Gastrocnemius medialis (tissue), 4 donors: ENCODE results near the gene LIME1. TPM values are rescaled to one million over a fixed set of nuclear protein-coding genes. Genes with fewer than 3 reads are reported as not detected.

Experiments used
- ATAC-seq, 2 donors: fragments of 150-250 bp; one replicate each; pipeline ENCODE4 v1.9.1; 2016
- DNase-seq, 2 donors: peaks; one replicate each; pipeline ENCODE4 v3.0.0-alpha.2; 2019
- H3K27ac ChIP-seq, 4 donors: fragments of 200-600 bp; sonication (generic); 1 replicate in 1 of 4; 2 replicates in 3 of 4; pipeline ENCODE4 v1.5.1; 2016 to 2018; ENCODE audit warnings: mild to moderate bottlenecking in 2 of 4, moderate library complexity in 1 of 4
- H3K27me3 ChIP-seq, 3 donors: fragments of 200-600 bp; sonication (generic) in 2 of 3; 1 replicate in 1 of 3; 2 replicates in 2 of 3; pipeline versions ENCODE4 v1.5.1 to v1.6.0; 2016 to 2019; ENCODE audit warnings: mild to moderate bottlenecking in 1 of 3, moderate library complexity in 1 of 3
- H3K36me3 ChIP-seq, 2 donors: fragments of 200-600 bp; sonication (generic) in 1 of 2; one replicate each; pipeline ENCODE4 v1.5.1; 2017 to 2018
- H3K4me1 ChIP-seq, 2 donors: fragments of 200-600 bp; sonication (generic) in 1 of 2; one replicate each; pipeline ENCODE4 v1.5.1; 2016 to 2017; ENCODE audit warnings: mild to moderate bottlenecking in 2 of 2
- H3K4me3 ChIP-seq, 4 donors: fragments of 200-600 bp; sonication (generic) in 3 of 4; 1 replicate in 1 of 4; 2 replicates in 3 of 4; pipeline ENCODE4 v1.5.1; 2016 to 2019; ENCODE audit warnings: mild to moderate bottlenecking in 2 of 4
- H3K9me3 ChIP-seq, 3 donors: fragments of 200-600 bp; sonication (generic) in 2 of 3; 1 replicate in 1 of 3; 2 replicates in 2 of 3; pipeline ENCODE4 v1.5.1; 2016 to 2019
- POLR2A ChIP-seq, 2 donors: fragments of 450-650 bp; IDR thresholded peaks; one replicate each; pipeline ENCODE4 v1.6.1; 2017; ENCODE audit warnings: antibody characterized with exemption in 2 of 2, mild to moderate bottlenecking in 2 of 2, moderate library complexity in 2 of 2
- in situ Hi-C, 4 donors: fragments of 200-750 bp; cut with MboI; loops; one replicate each; pipeline versions ENCODE4 v1.15.0 to v1.8.0; 2017; ENCODE audit warnings: low sequenced_read_pairs in 4 of 4
- intact Hi-C: fragments of 100-400 bp; cut with DNase I; formaldehyde crosslinking; loops from one replicate; pipeline ENCODE4 v1.15.1; 2023; ENCODE audit warnings: low total_unique reads
- total RNA-seq, 4 donors: library from RNA; depleted of rRNA; stranded (reverse); fragments of >200 nt; gene quantifications; one replicate each; pipeline versions ENCODE4 v1.1.0 to v1.2.3, GENCODE V29; 2016
- TF ChIP-seq, protein P1 (sequence below), 5 experiments: fragments of 450-650 bp in 3 of 5; fragments of 200-600 bp in 2 of 5; sonication (generic) in 2 of 5; IDR thresholded peaks in 4 of 5; conservative IDR thresholded peaks in 1 of 5; 1 replicate in 4 of 5; 2 replicates in 1 of 5; pipeline ENCODE4 v1.5.1; 2016 to 2019; ENCODE audit warnings: antibody characterized with exemption in 5 of 5, mild to moderate bottlenecking in 3 of 5, moderate library complexity in 3 of 5

Gene LIME1
- total RNA-seq, 4 donors from 2014 or later = 2.0 to 6.3 (median 4.1) TPM

DNA sequence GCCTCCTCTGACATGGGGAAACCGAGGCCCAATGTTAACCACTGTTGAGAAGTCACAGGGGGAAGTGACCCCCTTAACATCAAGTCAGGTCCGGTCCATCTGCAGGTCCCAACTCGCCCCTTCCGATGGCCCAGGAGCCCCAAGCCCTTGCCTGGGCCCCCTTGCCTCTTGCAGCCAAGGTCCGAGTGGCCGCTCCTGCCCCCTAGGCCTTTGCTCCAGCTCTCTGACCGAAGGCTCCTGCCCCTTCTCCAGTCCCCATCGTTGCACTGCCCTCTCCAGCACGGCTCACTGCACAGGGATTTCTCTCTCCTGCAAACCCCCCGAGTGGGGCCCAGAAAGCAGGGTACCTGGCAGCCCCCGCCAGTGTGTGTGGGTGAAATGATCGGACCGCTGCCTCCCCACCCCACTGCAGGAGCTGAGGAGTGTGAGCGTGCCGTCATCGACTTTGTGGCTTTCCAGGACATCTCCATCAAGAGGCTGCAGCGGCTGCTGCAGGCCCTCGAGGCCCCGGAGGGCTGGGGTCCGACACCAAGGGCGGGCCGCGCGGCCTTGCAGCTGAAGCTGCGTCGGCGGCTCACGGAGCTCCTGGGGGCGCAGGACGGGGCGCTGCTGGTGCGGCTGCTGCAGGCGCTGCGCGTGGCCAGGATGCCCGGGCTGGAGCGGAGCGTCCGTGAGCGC lies 38.5 kb upstream of the LIME1 start:
- Histone ChIP-seq H3K9me3 (no peaks in the 10 kb centered on the region), H3K4me1 (peaks cover 30 to 32% of the 10 kb centered on the region in 2 donors), H3K4me3 (no peak overlapping the region), H3K27me3 (no peaks in the 10 kb centered on the region), H3K36me3 (peaks cover 0 to 7% of the 10 kb centered on the region in 2 donors), H3K27ac (peak overlapping the region in 1 of 4 donors; percentile 76)
- TF ChIP-seq, protein P1, sequence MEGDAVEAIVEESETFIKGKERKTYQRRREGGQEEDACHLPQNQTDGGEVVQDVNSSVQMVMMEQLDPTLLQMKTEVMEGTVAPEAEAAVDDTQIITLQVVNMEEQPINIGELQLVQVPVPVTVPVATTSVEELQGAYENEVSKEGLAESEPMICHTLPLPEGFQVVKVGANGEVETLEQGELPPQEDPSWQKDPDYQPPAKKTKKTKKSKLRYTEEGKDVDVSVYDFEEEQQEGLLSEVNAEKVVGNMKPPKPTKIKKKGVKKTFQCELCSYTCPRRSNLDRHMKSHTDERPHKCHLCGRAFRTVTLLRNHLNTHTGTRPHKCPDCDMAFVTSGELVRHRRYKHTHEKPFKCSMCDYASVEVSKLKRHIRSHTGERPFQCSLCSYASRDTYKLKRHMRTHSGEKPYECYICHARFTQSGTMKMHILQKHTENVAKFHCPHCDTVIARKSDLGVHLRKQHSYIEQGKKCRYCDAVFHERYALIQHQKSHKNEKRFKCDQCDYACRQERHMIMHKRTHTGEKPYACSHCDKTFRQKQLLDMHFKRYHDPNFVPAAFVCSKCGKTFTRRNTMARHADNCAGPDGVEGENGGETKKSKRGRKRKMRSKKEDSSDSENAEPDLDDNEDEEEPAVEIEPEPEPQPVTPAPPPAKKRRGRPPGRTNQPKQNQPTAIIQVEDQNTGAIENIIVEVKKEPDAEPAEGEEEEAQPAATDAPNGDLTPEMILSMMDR (IDR thresholded peaks at IDR 0.05 in 4 of 5, conservative IDR thresholded peaks at IDR 0.05 in 1 of 5) = no peak
- no peak for TF ChIP-seq POLR2A (IDR thresholded peaks at IDR 0.05)
- ATAC-seq = no peak
- in situ Hi-C loops (no loop called here), intact Hi-C loops (no loop called here)
- DNase-seq = peak in 1 of 2 donors; percentile 11

DNA sequence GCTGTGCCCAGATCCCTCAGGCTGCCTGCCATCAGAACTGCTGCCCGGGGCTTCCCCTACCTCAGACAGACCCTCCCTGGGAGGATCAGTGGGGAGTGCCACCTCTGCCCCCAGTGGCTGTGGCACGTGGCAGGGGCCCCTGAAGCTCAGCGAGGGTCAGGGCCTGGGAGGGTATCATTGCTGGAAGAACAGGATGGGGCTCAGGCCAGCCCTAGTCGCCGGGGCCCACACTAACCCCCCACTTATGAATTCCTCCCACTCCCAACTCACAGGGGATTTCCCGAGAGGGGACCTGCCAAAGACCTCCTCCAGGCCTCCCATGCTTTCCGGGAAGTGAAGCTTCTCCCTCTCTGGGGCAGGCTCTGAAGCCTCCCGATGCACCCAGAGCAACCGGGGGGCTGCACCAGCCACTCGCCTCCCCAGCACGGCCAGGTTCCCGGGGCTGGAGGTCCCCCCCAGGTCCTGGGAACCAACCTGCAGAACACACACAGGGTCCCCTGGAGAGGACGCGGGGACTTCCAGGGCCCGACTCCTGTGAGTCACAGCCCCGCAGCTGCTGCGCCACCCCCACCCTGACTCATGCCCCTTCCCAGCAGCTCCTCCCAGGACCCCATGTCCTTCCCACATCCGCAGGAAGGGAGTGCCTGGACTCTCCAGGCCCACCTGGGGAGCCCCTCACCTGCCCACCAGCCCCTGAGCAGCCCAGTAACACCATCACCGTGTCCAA lies 37.6 kb upstream of the LIME1 start:
- Histone ChIP-seq H3K4me1 (peaks cover 30 to 32% of the 10 kb centered on the region in 2 donors), H3K27me3 (no peaks in the 10 kb centered on the region), H3K9me3 (no peaks in the 10 kb centered on the region), H3K4me3 (peak overlapping the region in 1 of 4 donors; percentile 11), H3K27ac (peak overlapping the region; percentile 58 to 76 (median 62)), H3K36me3 (peaks cover 0 to 4% of the 10 kb centered on the region in 2 donors)
- intact Hi-C loops = no loop called here
- in situ Hi-C loops = no loop called here
- DNase-seq (peak in 1 of 2 donors; percentile 59), ATAC-seq (peak; percentile 24 to 37)
- peak in 1 of 2 donors; percentile 17 for TF ChIP-seq POLR2A (IDR thresholded peaks at IDR 0.05)
- TF ChIP-seq, protein P1 (IDR thresholded peaks at IDR 0.05 in 4 of 5, conservative IDR thresholded peaks at IDR 0.05 in 1 of 5) = no peak

DNA sequence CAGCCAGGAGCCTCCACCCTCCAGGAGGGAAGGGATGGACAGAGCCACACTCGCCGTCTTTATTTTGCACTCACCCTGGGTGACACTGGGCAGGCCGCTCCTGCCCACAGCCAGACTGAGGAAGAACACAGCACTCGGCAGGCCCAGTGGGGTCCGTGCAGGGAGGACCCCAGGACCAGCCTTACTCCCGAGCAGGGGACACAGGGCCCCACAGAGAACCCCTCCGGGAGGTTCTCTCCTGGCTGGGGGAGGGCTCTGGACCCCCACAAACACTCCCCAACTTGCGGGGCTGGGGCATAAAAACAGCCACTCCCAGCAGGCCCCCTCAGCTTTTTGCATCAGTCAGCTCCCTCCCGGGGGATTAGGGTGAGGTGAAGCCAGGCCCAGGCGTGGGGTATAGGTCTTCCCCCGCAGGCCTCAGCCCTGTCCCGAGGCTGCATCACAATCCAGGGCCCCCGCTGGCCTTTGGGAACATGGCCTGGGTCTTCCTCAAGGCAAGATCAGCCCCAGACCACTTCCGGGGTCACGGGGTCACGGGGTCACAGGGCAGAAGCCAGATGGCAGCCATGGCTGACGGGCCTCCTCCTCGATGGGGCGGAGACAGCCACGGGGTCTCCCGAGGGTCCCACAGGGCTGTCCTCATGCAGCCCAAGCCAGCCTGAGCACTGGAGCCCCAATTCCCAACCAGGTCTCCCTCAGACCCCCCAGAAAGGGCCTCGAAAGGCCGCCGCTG lies 36.8 kb upstream of the LIME1 start:
- DNase-seq (peak in 1 of 2 donors; percentile 13), ATAC-seq (no peak)
- in situ Hi-C loops = no loop called here

More for the DNA sequence above, 36.8 kb upstream of the LIME1 start:
- no peaks in the 10 kb centered on the region for H3K27me3 ChIP-seq
- H3K4me1 ChIP-seq = peaks cover 30 to 32% of the 10 kb centered on the region in 2 donors
- H3K27ac ChIP-seq = peak overlapping the region; percentile 58 to 76 (median 62)
- intact Hi-C loops = no loop called here
- H3K4me3 ChIP-seq = no peak overlapping the region
- TF ChIP-seq, protein P1 (IDR thresholded peaks at IDR 0.05 in 4 of 5, conservative IDR thresholded peaks at IDR 0.05 in 1 of 5) = no peak
- no peak for TF ChIP-seq POLR2A (IDR thresholded peaks at IDR 0.05)
- H3K36me3 ChIP-seq = peaks cover 0 to 6% of the 10 kb centered on the region in 2 donors
- no peaks in the 10 kb centered on the region for H3K9me3 ChIP-seq
